Neural cell (in vitro differentiated cells): ENCODE results near the gene HPDL. TPM values are rescaled to one million over a fixed set of nuclear protein-coding genes. Genes with fewer than 3 reads are reported as not detected.
A peak's percentile ranks its signal among the peaks of the same experiment; 100 is the strongest.

ENCODE experiments used
- H2AFZ ChIP-seq: fragments of 200-600, 300-800 bp; sonication (generic), shearing (Covaris generic); 2 replicates; pipeline ENCODE4 v1.6.0; 2014; ENCODE audit warnings: low read depth, mild to moderate bottlenecking, antibody characterized with exemption, low read length, moderate library complexity
- H3F3A ChIP-seq: fragments of 200-600 bp; shearing (Covaris generic); 2 replicates; pipeline ENCODE4 v1.6.1; 2016; ENCODE audit warnings: mild to moderate bottlenecking, moderate library complexity, mixed read lengths, antibody characterized with exemption, low read length; ENCODE audit not compliant: insufficient read depth, poor library complexity, severe bottlenecking
- H3K27ac ChIP-seq: fragments of 200-600, 300-800 bp; sonication (generic), shearing (Covaris generic); 2 replicates; pipeline ENCODE4 v1.5.1; 2014; ENCODE audit warnings: mild to moderate bottlenecking, low read length, moderate library complexity
- H3K27me3 ChIP-seq: fragments of 300-800, 200-600 bp; sonication (generic), shearing (Covaris generic); 2 replicates; pipeline ENCODE4 v1.6.0; 2014; ENCODE audit warnings: mild to moderate bottlenecking, low read depth, low read length, moderate library complexity; ENCODE audit not compliant: insufficient read depth
- H3K36me3 ChIP-seq: fragments of 300-800, 200-600 bp; sonication (generic), shearing (Covaris generic); 2 replicates; pipeline ENCODE4 v1.5.1; 2014; ENCODE audit warnings: mild to moderate bottlenecking, antibody characterized with exemption, low read length, moderate library complexity; ENCODE audit not compliant: insufficient read depth
- H3K4me2 ChIP-seq: fragments of 300-800, 200-600 bp; sonication (generic), shearing (Covaris generic); 2 replicates; pipeline ENCODE4 v1.6.0; 2014; ENCODE audit warnings: mild to moderate bottlenecking, low read length
- H3K4me3 ChIP-seq: fragments of 300-800, 200-600 bp; sonication (generic), shearing (Covaris generic); 2 replicates; pipeline ENCODE4 v1.5.1; 2014; ENCODE audit warnings: mild to moderate bottlenecking, low read length, moderate library complexity
- H3K79me2 ChIP-seq: fragments of 200-600 bp; shearing (Covaris generic); replicated peaks from 2 replicates; pipeline ENCODE4 v1.6.0; 2014; ENCODE audit warnings: mild to moderate bottlenecking, low read length, moderate library complexity; ENCODE audit not compliant: insufficient read depth
- H3K9ac ChIP-seq: fragments of 300-800, 200-600 bp; sonication (generic), shearing (Covaris generic); 2 replicates; pipeline ENCODE4 v1.6.1; 2016; ENCODE audit warnings: mild to moderate bottlenecking, low read length, mixed read lengths
- H3K9me2 ChIP-seq: fragments of 200-600 bp; shearing (Covaris generic); 2 replicates; pipeline ENCODE4 v1.6.1; 2016; ENCODE audit warnings: mild to moderate bottlenecking, low read length, mixed read lengths; ENCODE audit not compliant: insufficient read depth
- H3K9me3 ChIP-seq: fragments of 200-600, 300-800 bp; sonication (generic), shearing (Covaris generic); 2 replicates; pipeline ENCODE4 v1.6.1; 2016; ENCODE audit warnings: mild to moderate bottlenecking, mixed run types, low read length, moderate library complexity, mixed read lengths
- H4K20me1 ChIP-seq: fragments of 200-600 bp; shearing (Covaris generic); 2 replicates; pipeline ENCODE4 v1.6.1; 2016; ENCODE audit warnings: mild to moderate bottlenecking, mixed run types; ENCODE audit not compliant: insufficient read depth
- CTCF ChIP-seq: fragments of 450-650 bp; IDR thresholded peaks from 2 replicates; pipeline ENCODE4 v1.5.1; 2014; ENCODE audit warnings: antibody characterized with exemption, mild to moderate bottlenecking, moderate library complexity; ENCODE audit not compliant: poor library complexity, severe bottlenecking
- EP300 ChIP-seq: fragments of 450-650 bp; conservative IDR thresholded peaks from 2 replicates; pipeline ENCODE4 v1.6.1; 2014; ENCODE audit warnings: antibody characterized with exemption, mild to moderate bottlenecking, moderate library complexity; ENCODE audit not compliant: poor library complexity, severe bottlenecking
- EZH2 ChIP-seq: fragments of 200-600, 300-800 bp; shearing (Covaris generic), sonication (generic); IDR thresholded peaks from 2 replicates; pipeline ENCODE4 v1.6.1; 2014; ENCODE audit warnings: antibody characterized with exemption, low read length, borderline replicate concordance, mild to moderate bottlenecking; ENCODE audit not compliant: insufficient read depth, poor library complexity, severe bottlenecking
- MXI1 ChIP-seq: fragments of 450-650 bp; conservative IDR thresholded peaks from 2 replicates; pipeline ENCODE4 v1.6.1; 2014; ENCODE audit warnings: antibody characterized with exemption, mild to moderate bottlenecking; ENCODE audit not compliant: poor library complexity, severe bottlenecking
- POLR2AphosphoS5 ChIP-seq: IDR thresholded peaks from 2 replicates; pipeline ENCODE4 v1.6.1; 2012
- RAD21 ChIP-seq: fragments of 450-650 bp; conservative IDR thresholded peaks from 2 replicates; pipeline ENCODE4 v1.6.1; 2014; ENCODE audit warnings: antibody characterized with exemption, mild to moderate bottlenecking, moderate library complexity
- SMC3 ChIP-seq: fragments of 450-650 bp; conservative IDR thresholded peaks from 2 replicates; pipeline ENCODE4 v1.6.1; 2014; ENCODE audit warnings: antibody characterized with exemption, mild to moderate bottlenecking, moderate library complexity; ENCODE audit not compliant: poor library complexity
- TAF1 ChIP-seq: IDR thresholded peaks from 2 replicates; pipeline ENCODE4 v1.6.1; 2012; ENCODE audit warnings: low read depth
- polyA plus RNA-seq: library from polyadenylated mRNA; depleted of rRNA; stranded (reverse); fragments of >200 nt; gene quantifications from 2 replicates; pipeline ENCODE4 v1.2.3, GENCODE V29; 2014
- TF ChIP-seq, protein P1 (sequence below): IDR thresholded peaks from 2 replicates; pipeline ENCODE4 v1.6.1; 2012; ENCODE audit warnings: borderline replicate concordance

HPDL gene
- polyA plus RNA-seq, 1 donor from 2014 or later = not detected

DNA sequence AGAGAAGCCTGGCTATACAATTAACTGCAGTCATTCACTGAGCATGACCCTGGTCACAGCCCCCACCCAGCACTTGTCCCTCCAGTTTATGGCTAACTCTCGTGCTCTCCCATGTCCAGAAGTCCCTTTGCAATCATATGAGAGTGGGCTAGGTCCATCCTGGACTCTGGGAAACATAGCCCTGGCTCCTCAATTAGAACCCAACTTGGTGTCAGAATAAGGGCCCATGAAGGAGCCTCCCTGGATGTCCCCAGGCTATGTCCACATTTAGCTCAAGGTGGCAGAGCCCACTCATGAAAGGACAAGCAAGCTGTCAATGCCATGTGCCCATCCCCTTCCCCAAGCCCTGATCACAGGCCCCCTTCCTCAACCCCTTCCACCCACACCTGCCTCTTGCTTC, 27.4 kb upstream of the HPDL start:
- H4K20me1 ChIP-seq = no peaks in the 10 kb centered on the region

GRCh38 chr1:45299981-45300668, 26.6 kb upstream of the HPDL start:
- Histone ChIP-seq H3K27ac (no peak overlapping the region), H3K4me3 (no peak overlapping the region), H3K79me2 (no peaks in the 10 kb centered on the region), H3K9ac (no peak overlapping the region), H3F3A (no peaks in the 10 kb centered on the region), H3K9me3 (no peaks in the 10 kb centered on the region), H3K4me2 (no peak overlapping the region), H3K36me3 (no peaks in the 10 kb centered on the region), H3K9me2 (no peaks in the 10 kb centered on the region), H3K27me3 (no peaks in the 10 kb centered on the region), H4K20me1 (no peaks in the 10 kb centered on the region), H2AFZ (no peak overlapping the region)
- peak; percentile 93 for TF ChIP-seq SMC3
- peak; percentile 93 for TF ChIP-seq CTCF
- TF ChIP-seq EZH2 = no peak
- peak; percentile 92 for TF ChIP-seq RAD21

More for the DNA sequence above, 27.4 kb upstream of the HPDL start:
- TF ChIP-seq EP300 (no peak), EZH2 (no peak), RAD21 (no peak), MXI1 (no peak), TAF1 (no peak), CTCF (no peak), POLR2AphosphoS5 (no peak), SMC3 (no peak)
- TF ChIP-seq, protein P1, sequence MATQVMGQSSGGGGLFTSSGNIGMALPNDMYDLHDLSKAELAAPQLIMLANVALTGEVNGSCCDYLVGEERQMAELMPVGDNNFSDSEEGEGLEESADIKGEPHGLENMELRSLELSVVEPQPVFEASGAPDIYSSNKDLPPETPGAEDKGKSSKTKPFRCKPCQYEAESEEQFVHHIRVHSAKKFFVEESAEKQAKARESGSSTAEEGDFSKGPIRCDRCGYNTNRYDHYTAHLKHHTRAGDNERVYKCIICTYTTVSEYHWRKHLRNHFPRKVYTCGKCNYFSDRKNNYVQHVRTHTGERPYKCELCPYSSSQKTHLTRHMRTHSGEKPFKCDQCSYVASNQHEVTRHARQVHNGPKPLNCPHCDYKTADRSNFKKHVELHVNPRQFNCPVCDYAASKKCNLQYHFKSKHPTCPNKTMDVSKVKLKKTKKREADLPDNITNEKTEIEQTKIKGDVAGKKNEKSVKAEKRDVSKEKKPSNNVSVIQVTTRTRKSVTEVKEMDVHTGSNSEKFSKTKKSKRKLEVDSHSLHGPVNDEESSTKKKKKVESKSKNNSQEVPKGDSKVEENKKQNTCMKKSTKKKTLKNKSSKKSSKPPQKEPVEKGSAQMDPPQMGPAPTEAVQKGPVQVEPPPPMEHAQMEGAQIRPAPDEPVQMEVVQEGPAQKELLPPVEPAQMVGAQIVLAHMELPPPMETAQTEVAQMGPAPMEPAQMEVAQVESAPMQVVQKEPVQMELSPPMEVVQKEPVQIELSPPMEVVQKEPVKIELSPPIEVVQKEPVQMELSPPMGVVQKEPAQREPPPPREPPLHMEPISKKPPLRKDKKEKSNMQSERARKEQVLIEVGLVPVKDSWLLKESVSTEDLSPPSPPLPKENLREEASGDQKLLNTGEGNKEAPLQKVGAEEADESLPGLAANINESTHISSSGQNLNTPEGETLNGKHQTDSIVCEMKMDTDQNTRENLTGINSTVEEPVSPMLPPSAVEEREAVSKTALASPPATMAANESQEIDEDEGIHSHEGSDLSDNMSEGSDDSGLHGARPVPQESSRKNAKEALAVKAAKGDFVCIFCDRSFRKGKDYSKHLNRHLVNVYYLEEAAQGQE = no peak
- Histone ChIP-seq H3K4me3 (no peak overlapping the region), H3K4me2 (no peak overlapping the region), H3K9me3 (no peaks in the 10 kb centered on the region), H2AFZ (no peak overlapping the region), H3K27me3 (no peaks in the 10 kb centered on the region), H3K9me2 (no peaks in the 10 kb centered on the region), H3K9ac (no peak overlapping the region), H3K27ac (no peak overlapping the region), H3F3A (no peaks in the 10 kb centered on the region), H3K36me3 (no peaks in the 10 kb centered on the region), H3K79me2 (no peaks in the 10 kb centered on the region)
